ENCODE results near the gene FOXN1. TPM values are rescaled to one million over a fixed set of nuclear protein-coding genes. Genes with fewer than 3 reads are reported as not detected.
"Not testable (repeated sequence)": the region's sequence is repeated elsewhere in the genome, so short reads cannot be mapped to it uniquely, and the experiment has no call there.

Gene FOXN1
- not detected in 2 replicates for total RNA-seq (2014; rRNA removed; shearing (Covaris generic))

- no peak for DNase-seq
- Histone ChIP-seq H3K27me3 (ENCODE audit: control insufficient read depth, insufficient read depth, low read length) (no peaks in the 10 kb centered on the region), H3K36me3 (replicated peaks; ENCODE audit: control insufficient read depth, insufficient read depth, low read length) (no peaks in the 10 kb centered on the region), H3K4me3 (ENCODE audit: insufficient read depth, low read depth, low read length) (no peak within 1 kb of the TSS)
These were observed at the start of gene FOXN1 for GRCh38 chr17:28505986-28506665. Gene FOXN1, plus strand, starts transcription at chr17:28506348. Its CDS starts 17,622 bp downstream, at chr17:28523970.

DNA sequence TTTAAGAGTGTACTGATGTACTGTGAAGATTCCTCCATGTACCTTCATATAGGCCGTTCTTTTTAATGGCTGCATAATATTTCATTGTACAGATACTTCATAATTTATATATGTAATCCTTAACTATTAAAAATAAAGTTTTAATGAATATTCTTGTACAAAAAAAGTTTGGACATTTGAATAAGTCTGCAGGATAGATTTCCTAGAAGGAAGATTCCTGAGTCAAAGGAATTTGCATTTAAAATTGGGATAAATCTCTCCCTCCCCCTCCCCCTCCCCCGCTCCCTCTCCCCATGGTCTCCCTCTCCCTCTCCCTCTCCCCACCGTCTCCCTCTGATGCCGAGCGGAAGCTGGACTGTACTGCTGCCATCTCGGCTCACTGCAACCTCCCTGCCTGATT, 48.3 kb upstream of the FOXN1 start:
- H3K36me3 ChIP-seq (replicated peaks; ENCODE audit: control insufficient read depth, insufficient read depth, low read length): no peaks in the 10 kb centered on the region
- H3K27me3 ChIP-seq (ENCODE audit: control insufficient read depth, insufficient read depth, low read length): no peaks in the 10 kb centered on the region
- no peak overlapping the region for H3K4me3 ChIP-seq (ENCODE audit: insufficient read depth, low read depth, low read length)
- no peak for DNase-seq

- H3K4me3 ChIP-seq (ENCODE audit: insufficient read depth, low read depth, low read length); H3K27me3 ChIP-seq (ENCODE audit: control insufficient read depth, insufficient read depth, low read length); H3K36me3 ChIP-seq (replicated peaks; ENCODE audit: control insufficient read depth, insufficient read depth, low read length); DNase-seq: not testable (repeated sequence)
These were observed 47.3 kb upstream of the FOXN1 start for GRCh38 chr17:28458881-28459280.

DNA sequence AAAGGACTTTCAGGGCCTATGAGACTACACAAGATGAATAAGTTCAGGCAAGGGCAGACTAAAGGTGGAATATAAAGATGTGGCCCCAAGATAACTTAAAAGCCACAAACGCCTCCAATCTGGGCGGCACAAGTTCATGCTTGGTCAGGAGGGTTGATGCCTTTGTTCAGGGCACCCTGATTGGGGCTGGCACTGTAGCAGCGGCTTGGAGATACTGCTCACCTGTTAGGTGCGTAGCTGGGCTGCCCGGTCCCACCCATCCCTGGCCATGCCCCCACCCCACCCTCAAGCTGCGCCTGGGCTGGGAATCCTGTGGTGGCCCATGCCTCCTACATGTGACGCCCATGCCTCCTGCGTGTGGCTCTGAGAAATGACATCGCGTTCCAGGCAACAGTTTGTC, 45.2 kb upstream of the FOXN1 start:
- Histone ChIP-seq H3K36me3 (replicated peaks; ENCODE audit: control insufficient read depth, insufficient read depth, low read length) (no peaks in the 10 kb centered on the region), H3K4me3 (ENCODE audit: insufficient read depth, low read depth, low read length) (no peak overlapping the region), H3K27me3 (ENCODE audit: control insufficient read depth, insufficient read depth, low read length) (no peaks in the 10 kb centered on the region)
- peak; percentile 30 for DNase-seq

DNA sequence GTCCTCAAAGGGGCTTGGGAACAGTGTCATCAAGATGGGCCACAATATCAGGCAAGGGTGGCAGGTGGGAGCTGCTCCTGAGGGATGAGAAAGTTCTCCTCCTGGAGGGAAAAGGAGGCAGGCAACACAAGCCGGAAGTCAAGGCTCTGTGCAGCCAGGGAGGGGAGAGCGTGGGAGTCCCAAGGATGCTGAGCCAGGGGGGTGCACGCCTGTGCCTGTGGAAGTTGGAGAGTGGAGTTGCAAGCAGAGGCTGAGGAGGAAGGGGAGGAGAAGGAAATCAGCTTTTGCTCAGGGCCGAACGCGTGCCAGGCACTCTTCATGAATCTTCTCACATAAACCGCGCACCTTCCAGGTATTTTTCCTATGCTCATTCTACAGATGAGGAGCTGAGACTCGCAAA, 40.1 kb upstream of the FOXN1 start:
- Histone ChIP-seq H3K4me3 (ENCODE audit: insufficient read depth, low read depth, low read length) (no peak overlapping the region), H3K36me3 (replicated peaks; ENCODE audit: control insufficient read depth, insufficient read depth, low read length) (no peaks in the 10 kb centered on the region), H3K27me3 (ENCODE audit: control insufficient read depth, insufficient read depth, low read length) (no peaks in the 10 kb centered on the region)
- DNase-seq: no peak

DNA sequence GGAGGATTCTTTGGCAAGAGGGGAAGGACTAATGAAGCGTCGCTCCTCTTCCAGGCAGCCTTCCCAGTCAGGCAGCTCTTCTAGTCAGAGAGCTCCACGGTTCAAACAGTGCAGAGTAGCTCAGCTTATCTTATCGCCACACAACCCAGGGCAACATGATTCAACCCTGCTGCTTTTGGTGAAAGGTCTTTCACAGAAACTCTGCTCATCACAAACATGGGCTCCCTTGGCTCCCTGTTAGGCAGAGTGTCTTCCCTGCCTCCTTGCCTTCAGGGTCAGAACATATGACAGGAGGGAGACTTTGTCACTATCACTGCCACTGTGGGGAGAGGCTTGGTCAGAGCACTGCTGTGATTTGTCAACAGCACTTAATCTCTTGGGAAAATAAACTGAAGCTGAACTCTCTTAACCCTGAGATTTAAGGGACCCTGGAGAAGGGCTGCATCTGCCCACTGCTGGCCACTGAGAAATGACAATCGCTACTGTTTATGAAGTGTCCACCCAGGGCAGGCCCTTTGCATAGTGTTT, 39.6 kb upstream of the FOXN1 start:
- no peaks in the 10 kb centered on the region for H3K27me3 ChIP-seq (ENCODE audit: control insufficient read depth, insufficient read depth, low read length)
- no peak overlapping the region for H3K4me3 ChIP-seq (ENCODE audit: insufficient read depth, low read depth, low read length)
- H3K36me3 ChIP-seq (replicated peaks; ENCODE audit: control insufficient read depth, insufficient read depth, low read length): no peaks in the 10 kb centered on the region
- no peak for DNase-seq

- H3K4me3 ChIP-seq (ENCODE audit: insufficient read depth, low read depth, low read length): no peak overlapping the region
- DNase-seq: no peak
- no peaks in the 10 kb centered on the region for H3K36me3 ChIP-seq (replicated peaks; ENCODE audit: control insufficient read depth, insufficient read depth, low read length)
- no peaks in the 10 kb centered on the region for H3K27me3 ChIP-seq (ENCODE audit: control insufficient read depth, insufficient read depth, low read length)
These were observed 38.6 kb upstream of the FOXN1 start for GRCh38 chr17:28467456-28468025.

DNA sequence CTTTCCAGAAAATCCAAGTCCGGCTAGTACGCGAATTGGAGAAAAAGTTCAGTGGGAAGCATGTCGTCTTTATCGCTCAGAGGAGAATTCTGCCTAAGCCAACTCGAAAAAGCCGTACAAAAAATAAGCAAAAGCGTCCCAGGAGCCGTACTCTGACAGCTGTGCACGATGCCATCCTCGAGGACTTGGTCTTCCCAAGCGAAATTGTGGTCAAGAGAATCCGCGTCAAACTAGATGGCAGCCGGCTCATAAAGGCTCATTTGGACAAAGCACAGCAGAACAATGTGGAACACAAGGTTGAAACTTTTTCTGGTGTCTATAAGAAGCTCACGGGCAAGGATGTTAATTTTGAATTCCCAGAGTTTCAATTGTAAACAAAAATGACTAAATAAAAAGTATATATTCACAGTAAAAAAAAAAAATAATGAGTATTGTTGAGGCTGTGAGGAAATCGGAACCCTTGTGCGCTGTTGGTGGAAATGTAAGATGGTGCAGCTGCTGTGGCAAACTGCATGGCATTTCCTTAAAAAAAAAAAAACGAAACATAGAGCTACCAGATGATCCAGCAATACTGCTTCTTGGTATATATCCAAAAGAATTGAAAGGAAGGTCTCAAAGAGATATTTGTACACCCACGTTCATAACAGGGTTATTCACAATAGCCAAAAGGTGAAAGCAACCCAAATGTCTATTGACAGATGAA, 38.0 kb upstream of the FOXN1 start:
- H3K36me3 ChIP-seq (replicated peaks; ENCODE audit: control insufficient read depth, insufficient read depth, low read length); DNase-seq; H3K27me3 ChIP-seq (ENCODE audit: control insufficient read depth, insufficient read depth, low read length); H3K4me3 ChIP-seq (ENCODE audit: insufficient read depth, low read depth, low read length): not testable (repeated sequence)

DNA sequence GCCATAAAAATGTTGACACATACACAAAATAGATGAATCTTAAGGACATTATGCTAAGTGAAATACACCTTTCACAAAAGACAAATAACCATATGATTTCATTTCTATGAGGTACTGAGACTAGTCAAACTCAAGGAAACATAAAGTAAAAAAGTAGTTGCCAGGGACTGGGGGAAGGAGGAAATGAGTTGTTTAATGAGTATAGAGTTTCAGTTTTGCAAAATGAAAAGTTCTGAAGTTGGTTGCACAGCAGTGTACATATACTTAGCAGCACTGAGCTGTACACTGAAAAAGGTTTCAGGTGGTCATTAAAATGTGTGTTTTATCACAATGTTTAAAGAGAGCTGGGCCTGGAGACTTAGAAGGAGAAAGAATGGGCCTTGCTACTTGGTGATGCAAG, 37.4 kb upstream of the FOXN1 start:
- no peaks in the 10 kb centered on the region for H3K27me3 ChIP-seq (ENCODE audit: control insufficient read depth, insufficient read depth, low read length)
- DNase-seq: no peak
- H3K4me3 ChIP-seq (ENCODE audit: insufficient read depth, low read depth, low read length): no peak overlapping the region
- H3K36me3 ChIP-seq (replicated peaks; ENCODE audit: control insufficient read depth, insufficient read depth, low read length): no peaks in the 10 kb centered on the region

- Histone ChIP-seq H3K27me3 (ENCODE audit: control insufficient read depth, insufficient read depth, low read length) (no peaks in the 10 kb centered on the region), H3K4me3 (ENCODE audit: insufficient read depth, low read depth, low read length) (no peak overlapping the region), H3K36me3 (replicated peaks; ENCODE audit: control insufficient read depth, insufficient read depth, low read length) (no peaks in the 10 kb centered on the region)
- DNase-seq: no peak
These were observed 36.8 kb upstream of the FOXN1 start for GRCh38 chr17:28469376-28469775.

DNA sequence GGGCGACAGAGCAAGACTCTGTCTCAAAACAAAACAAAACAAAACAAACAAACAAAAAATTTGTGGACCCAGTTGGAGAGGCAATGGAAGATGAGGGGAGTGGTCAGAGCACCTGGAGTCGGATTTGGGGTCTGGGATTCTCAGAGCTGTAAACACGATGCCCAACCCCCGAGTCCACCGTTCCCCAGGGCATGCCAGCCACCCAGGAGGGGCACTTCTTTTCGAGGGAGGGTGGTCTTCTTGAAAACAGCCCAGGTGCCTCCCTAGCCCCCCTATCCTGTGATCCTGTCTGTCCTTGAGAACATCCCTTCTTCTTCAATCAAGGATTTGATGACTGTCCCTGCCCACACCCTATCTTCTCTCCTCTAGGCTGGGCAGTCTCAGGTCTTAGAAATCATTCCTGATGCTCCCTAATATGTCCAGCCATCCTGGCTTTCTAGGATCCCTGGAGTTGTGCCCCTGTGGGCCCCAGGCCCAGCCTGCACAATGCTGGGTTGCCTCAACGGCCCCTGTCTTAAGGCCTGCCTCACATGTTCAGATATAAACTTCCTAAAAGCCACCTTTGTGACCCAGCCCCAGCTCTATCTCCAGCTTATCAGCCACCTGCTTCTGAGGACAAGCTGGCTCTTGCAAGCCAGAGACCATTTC, 35.8 kb upstream of the FOXN1 start:
- H3K36me3 ChIP-seq (replicated peaks; ENCODE audit: control insufficient read depth, insufficient read depth, low read length): no peaks in the 10 kb centered on the region
- DNase-seq: no peak
- no peaks in the 10 kb centered on the region for H3K27me3 ChIP-seq (ENCODE audit: control insufficient read depth, insufficient read depth, low read length)
- no peak overlapping the region for H3K4me3 ChIP-seq (ENCODE audit: insufficient read depth, low read depth, low read length)

GRCh38 chr17:28470914-28471366, 35.2 kb upstream of the FOXN1 start:
- DNase-seq: no peak
- Histone ChIP-seq H3K36me3 (replicated peaks; ENCODE audit: control insufficient read depth, insufficient read depth, low read length) (no peaks in the 10 kb centered on the region), H3K27me3 (ENCODE audit: control insufficient read depth, insufficient read depth, low read length) (no peaks in the 10 kb centered on the region), H3K4me3 (ENCODE audit: insufficient read depth, low read depth, low read length) (no peak overlapping the region)

- Histone ChIP-seq H3K4me3 (ENCODE audit: insufficient read depth, low read depth, low read length) (no peak overlapping the region), H3K36me3 (replicated peaks; ENCODE audit: control insufficient read depth, insufficient read depth, low read length) (no peaks in the 10 kb centered on the region), H3K27me3 (ENCODE audit: control insufficient read depth, insufficient read depth, low read length) (no peaks in the 10 kb centered on the region)
- DNase-seq: peak; percentile 25
These were observed 34.4 kb upstream of the FOXN1 start for GRCh38 chr17:28471531-28472342.

Measured in H7 (cell line).